ENCODE data around the gene PAX7.
"Not testable (repeated sequence)": the region's sequence is repeated elsewhere in the genome, so short reads cannot be mapped to it uniquely, and the experiment has no call there.

Gene PAX7

DNA sequence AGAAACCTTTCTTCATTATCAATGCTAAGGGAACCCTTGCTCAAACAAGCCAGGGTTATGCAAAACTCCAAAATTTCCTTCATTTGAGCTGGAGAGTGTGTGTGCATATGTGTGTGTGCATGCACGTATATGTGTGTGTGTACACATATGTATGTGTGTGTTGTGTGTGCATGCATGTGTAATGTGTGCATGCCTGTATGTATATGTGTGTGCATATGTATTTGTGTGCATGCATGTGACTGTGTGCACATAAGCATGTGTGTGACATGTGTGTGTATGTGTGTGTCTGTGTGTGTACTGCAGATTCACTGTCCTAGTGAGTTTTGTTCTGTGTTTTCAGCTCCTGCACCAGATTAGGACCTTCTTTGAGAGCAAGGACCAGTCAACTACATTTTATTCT lies 28.2 kb downstream of the PAX7 start:
- no peak for DNase-seq (ENCODE audit: low spot score)

- no peak for DNase-seq (ENCODE audit: low spot score)
Observed at GRCh38 chr1:18661404-18662285, 31.0 kb downstream of the PAX7 start.

- DNase-seq (ENCODE audit: low spot score): no peak
Observed at GRCh38 chr1:18662286-18662639, 31.6 kb downstream of the PAX7 start.

DNA sequence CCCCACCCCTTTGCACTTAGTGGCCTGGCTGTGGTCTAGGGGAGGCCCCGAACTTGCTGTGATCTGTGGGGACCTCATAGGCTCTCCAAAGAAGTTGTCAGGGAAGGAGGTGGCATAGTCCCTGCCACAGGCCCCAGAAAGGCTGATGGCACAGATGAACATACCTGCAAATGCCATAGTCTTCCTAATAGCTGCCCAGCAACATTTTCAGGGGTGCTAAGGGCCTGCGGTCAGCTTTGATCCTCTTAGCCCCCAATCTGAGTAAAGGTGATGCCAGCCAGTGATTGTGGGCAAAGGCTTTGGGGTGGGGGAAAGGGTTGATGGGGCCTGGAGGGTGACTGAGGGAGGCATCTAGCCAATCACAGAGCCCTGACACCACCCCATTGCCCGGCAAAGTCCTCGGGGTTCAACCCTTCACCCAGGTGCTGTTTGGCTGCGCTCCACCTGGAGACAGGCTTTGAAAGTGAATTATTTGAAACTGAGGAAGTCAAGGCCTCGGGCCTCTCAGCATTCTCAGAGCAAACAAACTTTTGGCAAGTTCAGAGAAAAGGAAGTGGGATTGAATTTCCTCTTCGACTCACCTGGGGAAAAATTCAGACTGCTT lies 35.8 kb downstream of the PAX7 start:
- DNase-seq (ENCODE audit: low spot score): no peak

DNA sequence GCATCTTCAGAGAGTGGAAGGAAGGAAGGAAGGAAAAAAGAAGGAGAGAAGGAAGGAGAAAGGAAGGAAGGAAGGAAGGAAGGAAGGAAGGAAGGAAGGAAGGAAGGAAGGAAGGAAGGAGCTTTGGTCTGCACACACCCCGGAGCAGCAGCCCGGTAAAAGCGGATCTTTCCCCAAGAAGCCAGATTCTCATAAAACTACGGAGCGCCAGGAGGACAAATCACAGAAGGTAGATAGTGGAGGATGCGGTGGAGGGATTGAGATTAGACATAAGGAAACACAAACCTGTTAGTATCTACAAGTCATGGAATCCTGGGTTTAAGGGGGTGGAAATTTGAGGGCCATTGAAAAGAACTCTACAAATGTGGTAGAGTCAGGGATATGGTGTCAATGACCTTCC lies 36.7 kb downstream of the PAX7 start:
- DNase-seq (ENCODE audit: low spot score): no peak

DNA sequence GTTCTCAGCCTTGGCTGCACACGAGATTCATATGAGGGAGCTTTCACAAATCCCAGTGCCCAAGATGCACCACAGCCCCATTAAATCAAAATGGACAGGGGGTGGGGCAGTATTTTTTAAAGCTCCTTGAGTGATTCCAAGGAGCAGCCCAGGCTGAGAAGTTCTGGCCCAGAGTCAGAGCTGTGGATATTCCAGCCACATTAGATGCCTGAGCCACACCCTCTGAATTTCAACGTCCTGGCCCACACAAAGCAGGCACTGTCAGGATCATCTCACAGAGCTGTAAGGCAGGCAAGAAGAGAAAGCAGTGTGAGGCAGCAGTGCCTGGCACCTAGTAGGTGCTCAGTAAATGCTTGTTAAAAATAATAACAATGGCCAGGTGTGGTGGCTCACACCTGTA lies 37.4 kb downstream of the PAX7 start:
- no peak for DNase-seq (ENCODE audit: low spot score)

- no peak for DNase-seq (ENCODE audit: low spot score)
Observed at GRCh38 chr1:18668750-18669404, 38.2 kb downstream of the PAX7 start.

DNA sequence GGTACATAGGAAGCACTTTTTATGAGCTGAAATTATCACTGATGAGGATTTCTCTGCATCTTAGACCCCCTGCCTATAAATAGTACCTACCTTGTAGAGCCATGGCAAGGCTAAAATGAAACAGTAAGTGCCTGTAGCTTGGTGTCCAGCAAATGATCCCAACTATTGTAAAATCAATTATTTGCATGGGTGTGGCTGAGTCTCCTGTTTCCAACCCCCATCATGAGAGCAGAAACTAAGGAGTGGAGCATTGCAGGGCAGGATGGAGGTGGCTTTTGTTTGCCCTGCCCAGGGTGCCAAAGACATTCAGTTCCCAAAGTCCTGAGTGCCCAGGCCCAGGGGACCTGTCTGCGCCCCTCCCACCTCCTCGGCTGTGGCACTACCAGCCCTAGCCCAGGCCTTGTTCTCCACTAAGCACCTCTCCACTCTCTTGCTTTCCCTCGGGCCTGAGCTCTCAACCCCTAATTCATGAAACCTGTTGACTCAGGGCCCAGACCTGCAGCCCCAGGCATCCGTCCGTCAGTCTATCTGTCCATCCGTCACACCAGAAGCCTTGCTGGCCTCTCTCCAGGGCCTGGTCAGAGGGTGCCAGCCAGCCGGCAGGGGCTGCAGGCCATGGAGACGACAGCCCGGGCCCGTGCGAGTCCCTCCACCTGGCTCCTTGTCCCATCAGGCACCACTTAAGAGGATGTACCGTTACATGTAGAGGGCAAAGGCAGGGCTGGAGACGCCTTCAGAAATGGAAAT lies 39.6 kb downstream of the PAX7 start:
- no peak for DNase-seq (ENCODE audit: low spot score)

GRCh38 chr1:18670868-18671225 lies 40.2 kb downstream of the PAX7 start:
- no peak for DNase-seq (ENCODE audit: low spot score)

- no peak for DNase-seq (ENCODE audit: low spot score)
Observed at GRCh38 chr1:18673976-18674375, 43.3 kb downstream of the PAX7 start.

- DNase-seq (ENCODE audit: low spot score): no peak
Observed at GRCh38 chr1:18676332-18676781, 45.7 kb downstream of the PAX7 start.

GRCh38 chr1:18681423-18681835 lies 50.8 kb downstream of the PAX7 start:
- peak; percentile 18 for DNase-seq (ENCODE audit: low spot score)

DNA sequence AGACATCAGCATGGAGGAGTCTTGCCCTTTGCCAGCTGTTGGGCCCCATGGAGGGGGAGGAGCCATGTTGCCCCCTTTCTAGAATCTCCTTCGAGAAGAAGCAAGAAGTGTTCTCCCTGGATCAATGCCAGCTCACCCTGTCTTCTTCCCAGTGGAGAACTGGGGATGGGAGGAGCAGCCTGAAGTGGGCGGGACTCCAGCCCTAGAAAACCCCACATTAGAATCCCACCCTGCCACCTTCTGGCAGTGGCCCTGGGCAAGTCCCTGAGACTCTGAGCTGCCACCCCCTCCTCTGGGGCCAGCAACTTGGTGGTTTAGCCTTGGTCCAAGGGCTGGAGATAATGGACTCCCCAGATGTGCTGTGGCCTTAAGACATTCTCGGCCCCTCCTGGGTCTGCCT lies 51.7 kb downstream of the PAX7 start:
- DNase-seq (ENCODE audit: low spot score): no peak

DNA sequence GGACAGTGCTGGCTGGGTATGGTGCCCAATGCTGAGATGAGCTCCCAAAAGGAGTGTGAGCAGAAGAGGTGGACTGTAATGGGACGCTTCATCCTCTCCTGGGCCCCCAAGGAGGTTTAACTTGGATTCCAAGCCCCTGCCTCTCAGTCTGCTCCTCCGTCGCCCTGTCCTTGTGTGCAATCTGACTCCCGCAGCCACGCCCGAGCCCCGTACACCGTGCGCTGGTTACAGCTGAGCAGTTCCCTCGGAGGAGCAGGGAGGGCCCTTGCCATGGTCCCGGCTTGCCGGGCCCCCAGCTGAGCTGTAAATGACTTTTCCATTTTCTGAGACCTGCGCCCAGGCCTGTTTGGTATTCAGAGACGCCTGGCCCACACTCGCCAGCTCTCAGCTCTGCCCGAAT lies 53.7 kb downstream of the PAX7 start:
- DNase-seq (ENCODE audit: low spot score): no peak

- DNase-seq (ENCODE audit: low spot score): no peak
Observed at GRCh38 chr1:18686540-18686939, 55.9 kb downstream of the PAX7 start.

DNA sequence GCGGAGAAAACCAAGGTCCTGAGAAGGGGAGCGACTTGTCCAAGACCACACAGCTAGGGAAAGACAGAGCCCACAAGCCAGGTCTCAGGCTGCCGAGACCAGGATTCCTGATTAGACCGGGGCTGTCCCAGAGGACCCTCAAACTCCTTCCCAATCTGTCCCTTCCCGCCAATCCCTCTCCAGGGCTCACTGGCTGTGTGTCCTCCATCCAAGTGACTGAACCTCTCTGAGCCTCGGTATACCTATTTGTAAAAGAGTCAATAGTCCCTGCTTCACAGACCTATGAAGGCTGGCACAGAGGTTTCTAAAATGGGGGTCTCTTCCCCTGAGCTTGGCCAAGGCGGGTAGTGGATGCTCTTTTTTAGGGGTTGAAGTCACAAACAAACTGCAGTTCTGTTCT lies 56.6 kb downstream of the PAX7 start:
- no peak for DNase-seq (ENCODE audit: low spot score)

GRCh38 chr1:18691648-18692047 lies 61.0 kb downstream of the PAX7 start:
- no peak for DNase-seq (ENCODE audit: low spot score)

DNA sequence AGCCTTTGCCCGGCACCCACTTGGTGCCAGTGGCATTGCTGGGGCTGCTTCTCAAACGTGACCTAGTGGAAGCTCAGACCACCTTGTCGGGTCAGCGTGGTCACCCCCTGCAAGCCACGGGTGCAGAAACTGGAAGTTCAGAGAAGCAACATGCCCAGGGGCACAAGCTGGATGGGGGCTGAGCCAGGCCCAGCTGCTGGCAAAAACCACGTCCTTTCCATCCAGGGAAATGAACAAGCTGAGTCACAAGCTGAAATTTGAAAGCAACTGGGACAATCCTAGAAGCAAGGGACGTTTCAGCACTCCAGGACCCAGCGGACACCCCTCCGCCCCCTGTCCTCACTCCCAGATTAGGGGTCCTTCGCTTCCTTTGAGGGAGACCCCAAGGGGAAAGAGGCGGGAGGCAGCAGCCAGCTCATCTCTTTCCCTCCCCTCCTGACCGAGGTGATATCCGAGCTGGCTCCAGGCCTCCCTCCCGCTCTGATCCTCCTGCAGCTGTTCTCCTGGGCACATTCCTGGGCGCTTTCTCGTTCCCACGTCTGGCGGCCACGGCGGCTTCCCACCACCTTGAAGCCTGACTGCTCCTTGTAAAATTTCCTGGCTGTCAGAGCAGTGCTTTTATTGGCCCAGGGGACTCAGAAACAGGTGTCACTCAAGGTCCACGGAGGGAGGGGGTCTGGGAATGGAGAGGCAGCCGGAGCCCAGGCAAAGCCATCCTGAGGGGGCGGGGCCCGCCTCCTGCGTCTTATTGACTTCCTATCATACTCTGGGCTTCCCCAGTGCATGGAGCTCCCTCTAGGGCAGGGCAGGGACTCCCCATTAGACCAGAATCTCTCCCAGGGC lies 62.8 kb downstream of the PAX7 start:
- DNase-seq (ENCODE audit: low spot score): no peak

GRCh38 chr1:18694289-18694688 lies 63.6 kb downstream of the PAX7 start:
- not testable (repeated sequence) for DNase-seq (ENCODE audit: low spot score)

DNA sequence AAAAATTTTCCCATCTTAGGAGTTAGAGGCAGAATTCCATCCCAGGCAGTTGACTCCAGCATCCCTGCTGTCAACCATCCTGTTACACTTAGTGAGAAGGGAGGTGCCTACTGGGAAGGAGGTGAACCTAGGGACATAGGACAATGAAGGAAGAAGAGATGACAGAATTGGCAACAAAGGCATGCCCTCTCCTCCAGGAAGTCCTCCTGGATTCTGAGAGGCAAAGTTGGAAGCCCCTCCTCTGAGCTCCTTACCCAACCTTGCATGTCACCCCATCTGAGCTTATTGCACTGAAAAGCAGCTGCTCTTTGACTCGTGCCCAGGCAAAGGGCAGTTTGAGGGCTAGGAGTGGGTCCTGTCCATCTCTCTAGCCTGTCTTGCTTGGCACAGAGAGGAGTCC lies 66.9 kb downstream of the PAX7 start:
- DNase-seq (ENCODE audit: low spot score): no peak

DNA sequence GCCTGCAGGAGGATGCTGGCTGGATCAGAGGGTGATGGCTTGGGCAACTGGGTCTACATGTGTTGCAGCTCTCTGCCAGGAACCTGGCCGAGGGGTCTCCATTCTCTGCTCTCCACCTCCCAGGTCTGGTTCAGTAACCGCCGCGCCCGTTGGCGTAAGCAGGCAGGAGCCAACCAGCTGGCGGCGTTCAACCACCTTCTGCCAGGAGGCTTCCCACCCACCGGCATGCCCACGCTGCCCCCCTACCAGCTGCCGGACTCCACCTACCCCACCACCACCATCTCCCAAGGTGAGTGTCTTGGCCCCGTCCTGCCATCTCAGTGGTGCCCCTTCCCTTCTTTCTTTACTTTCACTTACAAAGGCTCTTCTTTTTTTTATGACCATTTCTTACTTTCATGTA lies 69.9 kb downstream of the PAX7 start:
- no peak for DNase-seq (ENCODE audit: low spot score)

DNA sequence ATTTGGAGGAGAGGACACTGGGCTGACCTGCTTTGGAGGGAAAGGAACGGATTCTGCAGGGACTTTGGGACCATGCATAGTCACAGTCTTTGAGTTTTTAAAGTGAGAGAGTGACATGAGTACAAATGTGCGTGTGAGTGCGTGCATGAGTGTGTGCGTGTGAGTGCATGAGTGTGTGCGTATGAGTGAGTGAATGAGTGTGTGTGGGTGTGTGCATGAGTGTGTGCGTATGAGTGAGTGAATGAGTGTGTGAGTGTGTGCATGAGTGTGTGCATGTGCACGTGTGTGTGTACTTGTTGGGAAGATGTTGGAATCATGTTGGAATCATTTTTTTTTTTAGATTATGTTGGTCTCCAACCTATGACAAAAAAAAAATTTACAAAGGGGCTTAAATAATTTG lies 70.5 kb downstream of the PAX7 start:
- DNase-seq (ENCODE audit: low spot score): no peak

Measured in CD4-positive, alpha-beta T cell treated with Interleukin-2 at 100 ng/mL for 4 hours (primary cell).